GM12878 (cell line): ENCODE data around the gene MAP2K7. TPM values are rescaled to one million over a fixed set of nuclear protein-coding genes. Genes with fewer than 3 reads are reported as not detected.

ENCODE experiments used
- ATAC-seq: fragments of 200-7000 bp; cut with Tn5 transposase; 3 replicates; pipeline ENCODE4 v1.9.1; 2020; ENCODE audit warnings: mild to moderate bottlenecking, moderate library complexity
- BruUV-seq: library from RNA; stranded (reverse); fragments of 400-500 nt; replicated peaks from 2 replicates; lab custom pipeline; 2021; lab: Mats Ljungman, UMichigan
- CTCF ChIA-PET: fragments of 300-600 bp; sonication (Branson Sonifier 250); formaldehyde crosslinking; extraction: SDS; loops from one replicate; lab custom pipeline; 2021; ENCODE audit warnings: inconsistent platforms; lab: Yijun Ruan, JAX
- POLR2A ChIA-PET: fragments of 350-600 bp; formaldehyde crosslinking; extraction: SDS; loops from one replicate; lab custom pipeline; 2021; ENCODE audit warnings: inconsistent platforms; lab: Charles Lee
- RAD21 ChIA-PET: fragments of 300-600 bp; sonication (Branson Sonifier 250); formaldehyde crosslinking; loops from one replicate; lab custom pipeline; 2023; ENCODE audit warnings: antibody characterized with exemption; ENCODE audit not compliant: unreplicated experiment; lab: Charles Lee
- SMC1A ChIA-PET: fragments of 300-600 bp; sonication (Branson Sonifier 250); formaldehyde crosslinking; loops from one replicate; lab custom pipeline; 2023; ENCODE audit not compliant: unreplicated experiment, uncharacterized antibody; lab: Charles Lee
- DNase-seq: peaks from one replicate; pipeline ENCODE4 v3.0.0-alpha.2; 2011; ENCODE audit warnings: low read depth, low spot score
- FAIRE-seq: peaks from 3 replicates; lab custom pipeline; 2011; peaks lifted over from hg19 to GRCh38; lab: Jason Lieb, UNC
- H2AFZ ChIP-seq: 2 replicates; pipeline ENCODE4 v1.6.0; 2011; ENCODE audit warnings: low read depth, low read length, control low read depth; ENCODE audit not compliant: control insufficient read depth
- H3K27ac ChIP-seq: 2 replicates; pipeline ENCODE4 v1.5.1; 2011; ENCODE audit warnings: control low read depth; ENCODE audit not compliant: control insufficient read depth, insufficient read depth
- H3K27me3 ChIP-seq, 2 experiments: replicated peaks in 1 of 2; 2 replicates each; pipeline versions ENCODE4 v1.6.0 to v1.6.1; 2011; ENCODE audit warnings: low read length in 1 of 2; ENCODE audit not compliant: control insufficient read depth in 2 of 2, insufficient read depth in 2 of 2
- H3K36me3 ChIP-seq, 2 experiments: 2 replicates each; pipeline ENCODE4 v1.5.1; 2011; ENCODE audit warnings: low read length in 1 of 2; ENCODE audit not compliant: control insufficient read depth in 2 of 2, insufficient read depth in 2 of 2
- H3K4me1 ChIP-seq: 2 replicates; pipeline ENCODE4 v1.6.1; 2011; ENCODE audit warnings: mild to moderate bottlenecking, low read length, moderate library complexity, mixed read lengths; ENCODE audit not compliant: control insufficient read depth, insufficient read depth
- H3K4me2 ChIP-seq: 2 replicates; pipeline ENCODE4 v1.6.0; 2011; ENCODE audit warnings: control low read depth; ENCODE audit not compliant: control insufficient read depth, insufficient read depth
- H3K4me3 ChIP-seq: fragments of 200-600 bp; sonication (generic); 2 replicates; pipeline ENCODE4 v1.5.1; 2016
- H3K79me2 ChIP-seq: 2 replicates; pipeline ENCODE4 v1.6.0; 2011; ENCODE audit warnings: low read length; ENCODE audit not compliant: control insufficient read depth, insufficient read depth
- H3K9ac ChIP-seq: 2 replicates; pipeline ENCODE4 v1.8.0; 2011; ENCODE audit warnings: low read length, control low read depth, mixed read lengths; ENCODE audit not compliant: control insufficient read depth, insufficient read depth
- H3K9me3 ChIP-seq: replicated peaks from 3 replicates; pipeline ENCODE4 v1.5.1; 2011; ENCODE audit warnings: mild to moderate bottlenecking, low read length; ENCODE audit not compliant: control insufficient read depth, insufficient read depth
- H4K20me1 ChIP-seq: 2 replicates; pipeline ENCODE4 v1.6.0; 2011; ENCODE audit not compliant: control insufficient read depth, insufficient read depth
- BACH1 ChIP-seq: fragments of 450-650 bp; IDR thresholded peaks from 2 replicates; pipeline ENCODE4 v1.6.1; 2017; ENCODE audit warnings: mild to moderate bottlenecking, borderline replicate concordance
- BHLHE40 ChIP-seq, 2 experiments: fragments of 450-650 bp in 1 of 2; IDR thresholded peaks; 2 replicates each; pipeline ENCODE4 v1.6.1; 2011 to 2017; ENCODE audit warnings: low read depth in 2 of 2, borderline replicate concordance in 1 of 2, improper control_type of control experiment in 1 of 2, low read length in 1 of 2, mild to moderate bottlenecking in 1 of 2
- CBFB ChIP-seq: IDR thresholded peaks from 2 replicates; pipeline ENCODE4 v1.6.1; 2016; ENCODE audit warnings: antibody characterized with exemption, low read depth
- DPF2 ChIP-seq: fragments of 450-650 bp; IDR thresholded peaks from 2 replicates; pipeline ENCODE4 v1.6.1; 2017; ENCODE audit warnings: mild to moderate bottlenecking
- ETV6 ChIP-seq, 2 experiments: fragments of 450-650 bp in 1 of 2; IDR thresholded peaks in 1 of 2; conservative IDR thresholded peaks in 1 of 2; 2 replicates each; pipeline ENCODE4 v1.6.1; 2014; ENCODE audit warnings: antibody characterized with exemption in 1 of 2, borderline replicate concordance in 1 of 2, low read depth in 1 of 2, mild to moderate bottlenecking in 1 of 2, moderate library complexity in 1 of 2
- IKZF1 ChIP-seq: fragments of 450-650 bp; conservative IDR thresholded peaks from 2 replicates; pipeline ENCODE4 v1.6.1; 2017; ENCODE audit warnings: antibody characterized with exemption, mild to moderate bottlenecking
- JUND ChIP-seq: IDR thresholded peaks from 2 replicates; pipeline ENCODE4 v1.6.1; 2012; ENCODE audit warnings: low read depth, mild to moderate bottlenecking, low read length, improper control_type of control experiment, moderate library complexity
- NFYA ChIP-seq: IDR thresholded peaks from 2 replicates; pipeline ENCODE4 v1.6.1; 2011; ENCODE audit warnings: low read depth, mild to moderate bottlenecking, low read length, improper control_type of control experiment, borderline replicate concordance
- NFYB ChIP-seq: IDR thresholded peaks from 2 replicates; pipeline ENCODE4 v1.6.1; 2011; ENCODE audit warnings: low read depth, mild to moderate bottlenecking, low read length, improper control_type of control experiment, moderate library complexity; ENCODE audit not compliant: insufficient read depth
- NR2C1 ChIP-seq: fragments of 450-650 bp; IDR thresholded peaks from 2 replicates; pipeline ENCODE4 v1.6.1; 2017; ENCODE audit warnings: antibody characterized with exemption, mild to moderate bottlenecking, moderate library complexity
- PAX8 ChIP-seq: fragments of 450-650 bp; IDR thresholded peaks from 2 replicates; pipeline ENCODE4 v1.6.1; 2017; ENCODE audit warnings: mild to moderate bottlenecking, moderate library complexity
- RAD21 ChIP-seq: IDR thresholded peaks from 2 replicates; pipeline ENCODE4 v1.6.1; 2011; ENCODE audit warnings: mild to moderate bottlenecking, low read depth, low read length, moderate library complexity; ENCODE audit not compliant: insufficient read depth
- RAD51 ChIP-seq: fragments of 450-650 bp; IDR thresholded peaks from 2 replicates; pipeline ENCODE4 v1.6.1; 2016; ENCODE audit warnings: moderate library complexity, mild to moderate bottlenecking, inconsistent platforms
- SUZ12 ChIP-seq: fragments of 200-600 bp; sonication (generic); IDR thresholded peaks from one replicate; pipeline ENCODE4 v1.6.1; 2018; ENCODE audit warnings: antibody characterized with exemption, mild to moderate bottlenecking; ENCODE audit not compliant: unreplicated experiment
- TBL1XR1 ChIP-seq: IDR thresholded peaks from 2 replicates; pipeline ENCODE4 v1.6.1; 2012; ENCODE audit warnings: low read depth, low read length, improper control_type of control experiment
- YBX1 ChIP-seq: fragments of 450-650 bp; IDR thresholded peaks from 2 replicates; pipeline ENCODE4 v1.6.1; 2016; ENCODE audit warnings: antibody characterized with exemption
- YY1 ChIP-seq: IDR thresholded peaks from 2 replicates; pipeline ENCODE4 v1.6.1; 2011; ENCODE audit warnings: low read depth, mild to moderate bottlenecking, low read length
- WGBS: methylation state at CpG from one replicate; pipeline ENCODE4 v1.1.6; 2016; ENCODE audit warnings: low lambda C conversion rate; ENCODE audit not compliant: insufficient replicate concordance, insufficient coverage; ENCODE audit errors: missing lambda C conversion rate; 5-methylcytosine and 5-hydroxymethylcytosine counted together
- in situ Hi-C: fragments of 300-500 bp; cut with MboI; formaldehyde crosslinking; loops from 9 replicates; pipeline ENCODE4 v1.14.3; 2018; ENCODE audit warnings: mixed read lengths
- intact Hi-C: fragments of 100-400 bp; cut with micrococcal nuclease; formaldehyde crosslinking; loops from one replicate; pipeline ENCODE4 v1.14.2; 2022; ENCODE audit not compliant: unreplicated experiment
- polyA plus RNA-seq, 11 experiments: library from polyadenylated mRNA; depleted of rRNA in 4 of 11; unstranded in 6 of 11; stranded (reverse) in 5 of 11; fragments of >200 nt; fragmentation: Nextera tagmentation in 4 of 11; fragmentation: Illumina TruSeq in 1 of 11; extraction: Ambion mirVana in 4 of 11; extraction: Trizol in 1 of 11; gene quantifications; 1 replicate in 1 of 11; 2 replicates in 10 of 11; pipeline versions ENCODE4 v1.2.1 to v1.2.3, GENCODE V29; 2011 to 2016; ENCODE audit warnings: inconsistent platforms in 2 of 11, missing spikeins in 2 of 11, low read depth in 1 of 11
- total RNA-seq, 4 experiments: library from RNA; depleted of rRNA in 3 of 4; stranded (reverse); fragments of >200 nt in 3 of 4; fragmentation: Illumina TruSeq in 1 of 4; extraction: Trizol in 1 of 4; gene quantifications; 2 replicates each; pipeline versions ENCODE4 v1.2.1 to v1.2.3, GENCODE V29; 2013 to 2021
- TF ChIP-seq, protein P1 (sequence below), 3 experiments: IDR thresholded peaks in 2 of 3; conservative IDR thresholded peaks in 1 of 3; 2 replicates each; pipeline ENCODE4 v1.5.1; 2011; ENCODE audit warnings: low read depth in 3 of 3, low read length in 3 of 3, mild to moderate bottlenecking in 3 of 3, control low read depth in 2 of 3, moderate library complexity in 2 of 3, inconsistent platforms in 1 of 3, mixed read lengths in 1 of 3; ENCODE audit not compliant: control insufficient read depth in 2 of 3, insufficient read depth in 1 of 3; ENCODE audit errors: extremely low read depth in 1 of 3

MAP2K7 gene
- total and polyA plus RNA-seq, 10 of the 15 experiments (the other 5 are each of a cell fraction or from before 2014, with no cell fraction given) = 0.34 to 32.2 (median 6.7) TPM

GRCh38 chr19:7917267-7918061, 13.8 kb downstream of the MAP2K7 start:
- TF ChIP-seq CBFB (no peak), YBX1 (no peak), RAD51 (no peak), NFYB (no peak), TBL1XR1 (no peak), SUZ12 (peak; percentile 98), IKZF1 (0 out of 2 replicates have a peak, but pooled peaks have one; percentile 14), PAX8 (no peak), DPF2 (peak; percentile 35; the same call in 1 of the 2 replicates), BACH1 (peak; percentile 37; the same call in 1 of the 2 replicates), NFYA (no peak), JUND (no peak), RAD21 (0 out of 2 replicates have a peak, but pooled peaks have one; percentile 27), ETV6 (conservative IDR thresholded peaks at IDR 0.05 in 1 of 2, IDR thresholded peaks at IDR 0.05 in 1 of 2; ENCODE audit: borderline replicate concordance in 1 of 2, low read depth in 1 of 2) (no peak), BHLHE40 (IDR thresholded peaks at IDR 0.05; ENCODE audit: borderline replicate concordance in 1 of 2, low read depth in 2 of 2, low read length in 1 of 2) (peak in 1 of 2 experiments; percentile 17; a peak in 1 of 4 replicates), NR2C1 (no peak), YY1 (0 out of 2 replicates have a peak, but pooled peaks have one; percentile 13)
- TF ChIP-seq, protein P1, sequence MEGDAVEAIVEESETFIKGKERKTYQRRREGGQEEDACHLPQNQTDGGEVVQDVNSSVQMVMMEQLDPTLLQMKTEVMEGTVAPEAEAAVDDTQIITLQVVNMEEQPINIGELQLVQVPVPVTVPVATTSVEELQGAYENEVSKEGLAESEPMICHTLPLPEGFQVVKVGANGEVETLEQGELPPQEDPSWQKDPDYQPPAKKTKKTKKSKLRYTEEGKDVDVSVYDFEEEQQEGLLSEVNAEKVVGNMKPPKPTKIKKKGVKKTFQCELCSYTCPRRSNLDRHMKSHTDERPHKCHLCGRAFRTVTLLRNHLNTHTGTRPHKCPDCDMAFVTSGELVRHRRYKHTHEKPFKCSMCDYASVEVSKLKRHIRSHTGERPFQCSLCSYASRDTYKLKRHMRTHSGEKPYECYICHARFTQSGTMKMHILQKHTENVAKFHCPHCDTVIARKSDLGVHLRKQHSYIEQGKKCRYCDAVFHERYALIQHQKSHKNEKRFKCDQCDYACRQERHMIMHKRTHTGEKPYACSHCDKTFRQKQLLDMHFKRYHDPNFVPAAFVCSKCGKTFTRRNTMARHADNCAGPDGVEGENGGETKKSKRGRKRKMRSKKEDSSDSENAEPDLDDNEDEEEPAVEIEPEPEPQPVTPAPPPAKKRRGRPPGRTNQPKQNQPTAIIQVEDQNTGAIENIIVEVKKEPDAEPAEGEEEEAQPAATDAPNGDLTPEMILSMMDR (IDR thresholded peaks at IDR 0.05 in 2 of 3, conservative IDR thresholded peaks at IDR 0.05 in 1 of 3; ENCODE audit: control insufficient read depth in 2 of 3, extremely low read depth in 1 of 3, insufficient read depth in 1 of 3, low read depth in 3 of 3, low read length in 3 of 3) = peak; percentile 44 to 63 (median 48); a peak in 5 of 6 replicates
- WGBS = 3% methylated on average over 63 of the region's 71 CpGs
- no peaks in the 10 kb centered on the region for H4K20me1 ChIP-seq
- no peak overlapping the region for H2AFZ ChIP-seq
- H3K4me2 ChIP-seq = no peak overlapping the region; the same call in 1 of the 2 replicates
- ChIA-PET SMC1A (interaction anchor here (1.6 kb wide), 1 partner anchor 27 kb away, joined by 3 read pairs; no protein-coding TSS in a partner anchor), CTCF (interaction anchor here (0.5 to 1.2 kb wide), 4 partner anchors 10 to 29 kb away, joined by 3 to 4 read pairs (median 3); partner anchors contain the start of gene TIMM44), POLR2A (interaction anchor here (0.7 kb wide), 1 partner anchor 12 kb away, joined by 3 read pairs; no protein-coding TSS in a partner anchor), RAD21 (no interaction called here)
- H3K79me2 ChIP-seq = no peaks in the 10 kb centered on the region
- no TSS peak for BruUV-seq
- no peak overlapping the region for H3K4me3 ChIP-seq
- FAIRE-seq = no peak
- in situ Hi-C loops (no loop called here), intact Hi-C loops (no loop called here)
- peak; percentile 47 for ATAC-seq
- no peak for DNase-seq
- H3K36me3 ChIP-seq = peaks cover 0 to 3% of the 10 kb centered on the region in 2 experiments; a peak in 2 of 4 replicates
- H3K4me1 ChIP-seq = peaks cover 11% of the 10 kb centered on the region
- H3K9ac ChIP-seq = no peak overlapping the region
- no peaks in the 10 kb centered on the region; the same call in 2 of the 3 replicates for H3K9me3 ChIP-seq
- H3K27ac ChIP-seq = no peak overlapping the region
- H3K27me3 ChIP-seq = peaks cover 8 to 21% of the 10 kb centered on the region in 2 experiments
